GM10847 (cell line): ENCODE data around the gene DRC3.

Experiments
- POLR2A ChIP-seq: IDR thresholded peaks from 2 replicates; pipeline ENCODE4 v1.6.1; 2011; ENCODE audit not compliant: insufficient read length; ENCODE audit errors: extremely low read depth

The DRC3 gene

DNA sequence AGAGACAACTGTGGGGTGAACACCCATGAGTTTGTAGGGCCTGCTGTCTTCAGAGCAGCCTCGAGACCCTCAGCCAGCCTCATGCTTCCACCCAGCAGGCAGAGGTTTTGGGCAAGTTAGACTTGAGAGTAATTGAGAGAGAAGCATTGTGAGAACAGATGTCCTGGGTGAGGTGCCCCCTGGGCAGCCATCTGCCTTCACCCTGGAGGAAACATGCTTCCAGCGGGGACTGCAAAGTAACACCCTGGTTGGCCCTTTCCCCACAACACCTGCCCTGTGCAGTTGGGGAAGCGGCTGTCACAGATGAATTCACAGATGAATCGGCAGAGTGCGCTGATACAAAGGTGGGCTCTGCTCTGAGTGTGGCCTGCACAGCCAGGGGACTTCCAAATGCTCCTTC lies 42.9 kb downstream of the DRC3 start:
- TF ChIP-seq POLR2A = no peak

DNA sequence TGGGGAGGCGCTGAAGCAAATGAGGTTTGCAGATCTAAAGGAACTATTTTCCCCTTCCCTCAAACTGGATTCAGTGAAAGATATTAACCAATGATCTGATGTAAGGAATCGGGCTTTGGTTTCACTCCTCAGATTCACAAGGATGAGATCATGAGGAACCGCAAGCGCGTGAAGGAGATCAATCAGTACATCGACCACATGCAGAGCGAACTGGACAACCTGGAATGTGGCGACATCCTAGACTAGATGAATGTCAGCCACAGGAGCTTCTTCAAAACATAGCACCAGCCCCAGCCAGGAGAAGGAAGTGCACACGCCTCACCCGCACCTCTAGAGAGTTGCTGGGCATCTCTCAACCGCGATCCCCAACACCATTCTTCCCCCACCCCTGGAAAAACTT lies 43.8 kb downstream of the DRC3 start:
- no peak for TF ChIP-seq POLR2A

DNA sequence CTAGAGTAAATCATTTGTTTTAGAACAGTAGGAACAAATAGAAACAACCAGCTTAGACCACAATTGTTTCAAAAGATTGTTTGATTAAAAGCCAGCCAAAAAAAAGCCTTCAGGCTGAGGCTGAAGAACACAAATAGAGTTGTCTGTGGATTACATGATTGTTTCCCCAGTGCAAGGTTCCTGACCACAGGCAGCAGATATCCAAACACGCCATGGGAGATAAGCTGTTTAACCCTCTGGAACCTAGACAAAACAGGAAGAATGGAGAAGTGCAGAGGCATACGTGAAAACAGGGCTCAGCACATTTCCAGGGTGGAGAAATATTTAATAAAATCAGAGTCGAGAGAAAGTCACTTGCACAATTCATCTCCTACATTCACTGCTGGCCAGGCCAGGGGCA lies 45.3 kb downstream of the DRC3 start:
- TF ChIP-seq POLR2A = no peak

DNA sequence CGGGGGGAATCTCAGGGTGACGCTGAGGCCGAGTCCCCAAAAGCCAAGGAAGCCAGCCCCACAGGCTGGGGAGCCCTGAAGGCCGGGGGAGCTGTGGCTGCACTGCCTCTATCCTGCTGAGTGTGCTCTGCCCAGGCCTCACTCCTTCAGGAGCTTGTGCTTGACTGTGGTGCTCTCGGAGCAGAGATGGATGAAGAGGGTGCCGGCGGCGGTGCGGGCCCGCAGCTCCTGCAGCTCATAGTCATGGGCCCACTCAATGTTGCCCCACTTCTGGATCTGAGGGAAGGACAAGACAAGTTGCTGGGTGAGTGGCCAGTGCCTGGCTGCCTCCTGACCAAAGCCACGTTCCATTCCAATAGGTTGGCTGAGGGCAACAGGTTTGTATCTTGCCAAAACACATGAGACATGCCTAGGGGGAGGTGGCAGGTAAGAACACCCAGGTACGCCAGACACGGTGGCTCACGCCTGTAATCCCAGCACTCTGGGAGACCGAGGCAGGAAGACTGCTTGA lies 45.8 kb downstream of the DRC3 start:
- no peak for TF ChIP-seq POLR2A

DNA sequence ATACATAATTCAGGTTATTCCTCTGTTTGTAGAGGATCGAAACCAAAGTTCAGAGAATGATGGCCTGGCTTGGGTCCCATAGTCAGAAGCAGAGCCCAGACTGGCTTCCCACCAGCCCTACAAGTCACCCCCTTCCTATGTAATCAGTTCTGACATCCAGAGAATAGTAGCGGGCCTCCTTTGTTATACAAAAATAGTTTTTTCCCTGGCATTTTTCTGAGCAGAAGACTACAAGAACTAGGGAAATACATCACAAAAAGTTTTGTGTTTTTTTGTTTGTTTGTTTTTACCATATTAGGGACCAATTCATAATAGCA lies 47.1 kb downstream of the DRC3 start:
- no peak for TF ChIP-seq POLR2A

DNA sequence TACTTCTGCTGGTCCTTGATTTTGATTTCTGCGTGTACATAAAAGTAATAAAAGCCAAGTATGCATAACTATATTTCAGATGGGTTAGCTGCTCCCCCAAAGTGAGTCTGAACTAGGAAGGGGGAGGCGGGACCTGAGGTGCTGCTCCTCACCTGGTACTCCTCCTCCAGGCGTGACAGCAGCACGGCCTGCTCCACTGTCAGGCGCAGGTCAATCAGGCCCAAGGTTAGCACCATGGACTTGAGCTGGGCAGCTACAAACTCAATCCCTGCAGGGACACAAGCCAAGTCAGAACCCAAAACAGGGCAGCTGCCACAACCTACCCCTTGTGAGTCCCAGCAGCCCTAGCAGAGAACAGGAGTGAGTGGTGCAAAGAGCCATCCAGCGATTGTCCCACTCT lies 48.3 kb downstream of the DRC3 start:
- no peak for TF ChIP-seq POLR2A

DNA sequence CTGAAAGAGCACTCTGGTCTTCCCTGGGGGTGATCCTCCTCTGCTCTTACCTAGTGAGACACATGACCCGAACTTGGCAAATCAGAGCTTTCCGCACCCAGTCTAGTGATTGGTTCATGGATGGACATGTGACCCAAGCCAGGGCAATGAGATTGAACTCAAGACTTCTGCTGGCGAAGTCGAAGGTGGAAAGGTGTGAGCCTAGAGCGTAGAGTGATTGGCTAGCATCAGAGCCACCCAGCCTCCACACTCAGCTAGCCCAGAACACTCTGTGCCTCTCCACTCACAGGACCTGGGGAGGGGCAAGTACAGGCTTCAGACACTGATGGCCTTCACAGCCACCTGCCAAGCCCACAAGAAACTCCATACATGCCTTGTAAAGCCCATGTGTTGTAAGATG lies 48.7 kb downstream of the DRC3 start:
- no peak for TF ChIP-seq POLR2A

DNA sequence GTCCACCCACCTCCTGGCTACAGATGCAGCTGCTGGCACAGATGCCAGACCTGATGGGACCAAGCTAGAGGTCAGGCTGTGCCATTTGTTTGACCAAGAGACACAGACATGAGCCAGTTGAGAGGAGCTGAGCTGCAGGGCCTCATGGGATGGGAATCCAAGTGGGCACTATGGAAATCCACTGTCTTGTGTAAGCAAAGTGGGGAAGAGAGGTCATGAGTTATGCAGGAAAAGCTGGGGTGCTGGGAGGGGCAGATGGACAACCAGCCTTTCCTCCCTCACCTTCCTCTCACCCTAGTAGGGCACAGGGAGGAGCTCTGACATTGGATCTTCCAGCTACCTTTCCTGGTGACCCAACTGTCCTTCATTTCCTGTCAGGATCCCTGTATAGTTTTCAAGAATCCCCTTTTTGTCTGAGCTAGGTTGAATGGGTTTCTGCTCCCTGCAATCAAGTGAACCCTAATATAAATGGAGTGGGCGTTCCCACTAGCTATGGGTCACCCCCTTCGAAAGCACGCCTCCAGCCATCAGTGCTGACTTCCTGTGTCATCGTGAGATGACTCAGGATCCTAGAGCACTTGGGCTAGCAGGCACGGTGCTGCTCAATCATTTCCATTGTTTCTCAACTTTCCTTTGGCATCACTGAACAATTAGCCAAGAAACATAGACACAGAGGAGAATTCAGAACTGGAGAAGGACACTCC lies 52.7 kb downstream of the DRC3 start:
- TF ChIP-seq POLR2A = no peak

DNA sequence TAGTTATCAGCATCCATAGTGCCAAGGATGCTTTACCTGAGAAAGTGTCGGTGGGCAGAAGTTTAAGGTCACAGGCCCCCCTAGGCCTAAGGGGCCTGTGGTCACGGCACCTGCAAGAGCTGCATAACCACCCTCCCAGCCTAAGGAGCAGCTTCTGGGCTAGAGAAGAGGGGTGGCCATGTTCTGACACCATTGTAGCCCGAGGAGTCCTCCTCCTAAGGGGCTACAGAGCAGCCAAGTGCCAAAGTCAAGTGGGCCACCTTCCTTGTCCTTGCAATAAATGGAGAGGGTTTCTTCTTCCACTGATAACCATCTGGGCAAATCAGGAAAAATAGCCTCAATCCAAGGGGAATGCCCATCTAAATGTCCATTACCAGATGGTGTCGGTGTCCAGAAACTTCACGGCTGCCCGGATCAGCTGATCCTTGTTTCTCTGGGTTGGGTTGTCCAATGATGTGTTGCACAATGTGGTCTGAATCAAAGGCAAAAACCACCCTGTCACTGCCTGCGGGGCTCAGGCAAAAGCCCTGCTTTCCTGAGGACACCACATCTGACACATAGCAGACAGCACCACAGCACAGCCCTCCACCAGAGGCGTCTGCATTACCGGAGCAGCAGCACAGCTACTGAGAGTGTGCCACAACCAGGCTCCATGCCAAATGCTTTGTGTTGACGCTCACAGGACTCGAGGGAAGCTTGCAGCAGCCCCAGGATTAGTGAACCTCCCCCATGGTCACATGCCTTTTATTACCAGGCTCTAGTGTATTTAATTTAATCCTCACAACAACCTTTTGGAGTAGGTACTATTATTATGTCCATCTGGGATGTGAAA lies 53.5 kb downstream of the DRC3 start:
- TF ChIP-seq POLR2A = no peak

DNA sequence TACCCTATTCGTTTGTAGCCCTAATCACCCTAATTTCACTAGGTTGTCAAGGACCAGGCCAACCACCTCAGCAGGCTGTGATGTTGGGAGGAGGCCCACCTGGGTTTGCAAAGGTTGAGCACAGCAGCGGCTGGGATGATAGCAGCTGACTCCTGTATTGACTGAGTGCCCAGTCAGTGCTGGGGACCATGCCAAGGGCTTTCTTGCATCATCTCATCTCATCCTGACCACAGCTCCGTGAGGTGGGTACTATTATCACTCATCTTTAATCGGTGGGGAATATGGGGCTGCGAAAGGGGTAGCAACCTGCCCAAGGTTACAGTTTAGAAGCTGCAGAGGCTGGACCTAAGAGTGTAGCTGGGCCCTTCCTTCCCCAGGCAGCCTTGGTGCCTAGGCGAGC lies 54.6 kb downstream of the DRC3 start:
- no peak for TF ChIP-seq POLR2A

DNA sequence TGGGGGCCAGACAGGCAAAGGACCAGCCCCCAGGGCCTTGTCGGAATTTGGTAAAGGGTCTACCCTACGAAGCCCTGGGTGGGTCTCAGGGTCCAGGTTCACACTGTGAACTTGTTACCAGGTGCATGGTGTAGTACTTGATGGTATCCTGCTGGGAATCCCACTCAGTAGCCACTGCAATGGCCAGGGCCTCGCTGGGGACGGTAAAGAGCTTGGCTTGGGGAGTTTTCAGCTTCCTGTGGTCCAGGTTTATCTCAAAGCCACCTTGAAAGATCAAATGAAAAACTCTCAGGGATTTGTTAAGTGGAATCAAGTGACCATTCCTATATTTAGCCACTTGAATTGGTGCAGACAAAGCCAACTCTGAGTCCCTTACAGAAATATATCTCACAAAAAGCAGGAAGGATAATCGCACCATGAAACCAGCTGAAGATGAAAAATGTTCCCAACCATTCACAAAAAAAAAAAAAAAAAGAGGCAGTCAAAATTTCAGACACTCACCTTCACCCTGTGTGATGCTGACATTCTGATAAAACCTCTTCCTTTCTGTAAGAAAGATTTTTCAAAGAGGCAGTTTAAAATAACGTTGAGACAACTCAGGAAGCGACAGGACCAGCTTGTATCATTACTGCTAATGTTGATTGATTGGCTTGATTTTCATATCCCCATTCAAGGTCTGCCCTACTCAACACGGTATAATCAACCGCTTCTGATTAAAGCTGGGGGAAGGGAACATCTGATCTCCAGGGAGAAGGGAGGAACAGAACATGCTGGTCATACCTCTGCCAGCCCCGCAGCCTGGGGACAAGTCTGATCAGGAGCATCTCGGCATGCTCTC lies 55.7 kb downstream of the DRC3 start:
- no peak for TF ChIP-seq POLR2A

DNA sequence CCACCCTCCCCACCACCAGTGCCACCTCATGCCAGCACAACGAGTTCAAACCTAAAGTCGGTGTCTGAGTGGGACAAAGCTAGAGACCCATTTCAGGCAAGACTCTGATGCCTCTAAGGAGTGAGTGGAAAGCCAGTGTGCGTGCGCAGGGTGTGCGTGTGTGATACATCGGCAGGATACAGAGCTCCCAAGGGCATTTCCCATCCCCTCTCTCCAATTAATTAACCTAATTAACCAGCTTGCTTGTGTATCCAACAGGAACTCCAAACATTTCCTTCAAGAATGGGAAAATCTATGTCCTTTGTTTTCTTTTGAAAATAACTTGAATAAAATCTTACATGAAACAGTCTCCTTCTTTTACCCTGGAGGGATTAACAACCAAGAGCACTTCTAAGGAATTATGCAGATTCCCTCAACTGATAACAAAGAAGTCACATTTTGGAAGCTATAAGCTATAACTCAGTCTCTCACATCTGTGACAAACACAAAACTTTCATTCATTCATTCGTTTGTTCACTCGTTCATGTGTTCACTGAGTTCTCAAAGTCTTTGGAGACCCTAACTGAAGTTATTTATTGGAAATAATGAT lies 56.4 kb downstream of the DRC3 start:
- no peak for TF ChIP-seq POLR2A

DNA sequence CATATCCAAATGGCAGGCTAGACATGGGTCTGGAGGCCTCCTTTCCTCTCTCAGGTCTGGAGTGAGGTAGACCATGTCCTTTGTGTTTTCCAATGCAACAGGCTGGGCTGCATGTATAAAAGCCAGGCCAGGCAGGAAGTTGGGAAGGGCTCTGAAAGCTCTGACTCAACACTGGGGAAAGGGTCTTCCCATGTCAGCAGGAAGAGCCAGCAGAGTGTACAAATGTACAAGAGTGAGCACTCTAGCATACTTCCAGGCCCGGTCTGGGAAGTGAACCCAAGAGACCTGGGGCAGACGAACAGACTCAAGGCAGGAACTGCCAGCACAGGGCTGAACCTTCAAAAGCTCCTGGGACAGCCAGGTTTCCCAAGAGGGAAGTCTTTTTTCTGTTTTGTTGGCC lies 59.3 kb downstream of the DRC3 start:
- no peak for TF ChIP-seq POLR2A

DNA sequence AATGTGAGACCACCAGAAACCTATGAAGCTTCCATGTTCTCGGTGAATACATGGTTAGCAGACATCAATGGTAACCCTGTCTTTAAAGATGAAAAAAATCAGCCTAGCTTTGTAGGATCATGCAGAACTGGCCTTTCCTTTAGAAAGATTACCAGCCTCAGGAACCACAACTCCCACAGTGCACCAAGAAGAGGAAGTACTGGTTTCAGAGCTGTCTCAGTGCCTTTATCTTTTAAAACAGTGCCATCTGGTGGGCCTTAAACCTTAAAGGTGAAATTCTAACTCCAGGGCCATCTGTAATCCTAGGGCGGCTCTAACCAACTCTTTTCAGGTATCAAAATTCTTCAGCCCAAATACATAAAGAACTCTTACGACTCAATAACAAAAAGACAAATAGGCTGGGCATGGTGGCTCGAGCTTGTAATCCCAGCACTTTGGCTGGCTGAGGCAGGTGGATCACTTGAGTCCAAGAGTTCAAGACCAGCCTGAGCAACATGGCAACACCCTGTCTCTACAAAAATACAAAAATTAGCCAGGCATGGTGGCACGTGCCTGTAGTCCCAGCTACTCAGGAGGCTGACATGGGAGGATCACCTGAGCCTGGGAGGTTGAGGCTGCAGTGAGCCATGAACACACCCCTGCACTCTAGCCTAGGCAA lies 60.9 kb downstream of the DRC3 start:
- TF ChIP-seq POLR2A = no peak

DNA sequence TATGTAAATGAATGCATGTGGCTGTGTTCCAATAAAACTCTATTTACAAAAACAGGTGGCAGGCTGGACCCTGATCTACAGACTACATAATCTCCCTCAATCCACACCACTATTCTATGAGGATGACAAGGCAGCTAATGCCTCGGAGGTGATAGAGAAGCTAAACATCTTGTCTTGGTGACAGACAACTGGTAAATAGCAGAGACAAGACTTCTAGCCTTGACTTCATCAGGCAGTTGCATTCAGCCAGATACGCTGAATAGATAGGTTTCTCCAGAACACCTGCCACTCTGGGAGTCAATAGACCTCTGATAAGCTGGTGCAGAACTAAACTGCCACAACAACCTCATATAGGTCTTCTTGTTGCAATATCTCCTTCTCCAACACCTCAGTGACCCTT lies 63.0 kb downstream of the DRC3 start:
- no peak for TF ChIP-seq POLR2A
